ENCODE results near the gene HHLA2.
A peak's percentile ranks its signal among the peaks of the same experiment; 100 is the strongest.

Gene HHLA2

GRCh38 chr3:108322352-108322751 is 26.0 kb downstream of the HHLA2 start:
- H3K4me3 ChIP-seq (ENCODE audit: low read depth, low read length): no peak overlapping the region
- TF ChIP-seq MAX (IDR thresholded peaks at IDR 0.05; ENCODE audit: low read depth, low read length): no peak
- TF ChIP-seq POLR2A (IDR thresholded peaks at IDR 0.05; ENCODE audit: extremely low read depth, insufficient read length): no peak
- no peak for TF ChIP-seq CTCF (IDR thresholded peaks at IDR 0.05; ENCODE audit: low read depth, low read length)
- no peak for TF ChIP-seq MYC (IDR thresholded peaks at IDR 0.05; ENCODE audit: low read depth, low read length)
- peak; percentile 22 for DNase-seq (ENCODE audit: low read depth)

GRCh38 chr3:108324177-108324576 is 27.8 kb downstream of the HHLA2 start:
- DNase-seq (ENCODE audit: low read depth): no peak
- no peak for TF ChIP-seq MAX (IDR thresholded peaks at IDR 0.05; ENCODE audit: low read depth, low read length)
- TF ChIP-seq MYC (IDR thresholded peaks at IDR 0.05; ENCODE audit: low read depth, low read length): no peak
- TF ChIP-seq CTCF (IDR thresholded peaks at IDR 0.05; ENCODE audit: low read depth, low read length): no peak
- TF ChIP-seq POLR2A (IDR thresholded peaks at IDR 0.05; ENCODE audit: extremely low read depth, insufficient read length): no peak
- no peak overlapping the region for H3K4me3 ChIP-seq (ENCODE audit: low read depth, low read length)

- no peak for DNase-seq (ENCODE audit: low read depth)
- TF ChIP-seq MAX (IDR thresholded peaks at IDR 0.05; ENCODE audit: low read depth, low read length) (no peak), MYC (IDR thresholded peaks at IDR 0.05; ENCODE audit: low read depth, low read length) (no peak), CTCF (IDR thresholded peaks at IDR 0.05; ENCODE audit: low read depth, low read length) (no peak), POLR2A (IDR thresholded peaks at IDR 0.05; ENCODE audit: extremely low read depth, insufficient read length) (no peak)
- no peak overlapping the region for H3K4me3 ChIP-seq (ENCODE audit: low read depth, low read length)
Measured at GRCh38 chr3:108327168-108327567, 30.8 kb downstream of the HHLA2 start.

GRCh38 chr3:108328821-108329486 is 32.6 kb downstream of the HHLA2 start:
- DNase-seq (ENCODE audit: low read depth): no peak
- no peak for TF ChIP-seq MAX (IDR thresholded peaks at IDR 0.05; ENCODE audit: low read depth, low read length)
- no peak for TF ChIP-seq CTCF (IDR thresholded peaks at IDR 0.05; ENCODE audit: low read depth, low read length)
- no peak for TF ChIP-seq POLR2A (IDR thresholded peaks at IDR 0.05; ENCODE audit: extremely low read depth, insufficient read length)
- TF ChIP-seq MYC (IDR thresholded peaks at IDR 0.05; ENCODE audit: low read depth, low read length): no peak
- no peak overlapping the region for H3K4me3 ChIP-seq (ENCODE audit: low read depth, low read length)

- no peak overlapping the region for H3K4me3 ChIP-seq (ENCODE audit: low read depth, low read length)
- TF ChIP-seq MAX (IDR thresholded peaks at IDR 0.05; ENCODE audit: low read depth, low read length) (no peak), CTCF (IDR thresholded peaks at IDR 0.05; ENCODE audit: low read depth, low read length) (no peak), POLR2A (IDR thresholded peaks at IDR 0.05; ENCODE audit: extremely low read depth, insufficient read length) (no peak), MYC (IDR thresholded peaks at IDR 0.05; ENCODE audit: low read depth, low read length) (no peak)
- no peak for DNase-seq (ENCODE audit: low read depth)
Measured at GRCh38 chr3:108329508-108329907, 33.2 kb downstream of the HHLA2 start.

Data from NB4 (cell line).